Stimulated activated CD4-positive, alpha-beta T cell treated with anti-CD3 and anti-CD28 coated beads, Interleukin-4, amount 100 ng/mL, for 1 hour (primary cell): Measurements from ENCODE around the gene IL17RE.

Experiments
- DNase-seq: peaks from one replicate; pipeline ENCODE4 v3.0.0-alpha.2; 2020

IL17RE gene

DNA sequence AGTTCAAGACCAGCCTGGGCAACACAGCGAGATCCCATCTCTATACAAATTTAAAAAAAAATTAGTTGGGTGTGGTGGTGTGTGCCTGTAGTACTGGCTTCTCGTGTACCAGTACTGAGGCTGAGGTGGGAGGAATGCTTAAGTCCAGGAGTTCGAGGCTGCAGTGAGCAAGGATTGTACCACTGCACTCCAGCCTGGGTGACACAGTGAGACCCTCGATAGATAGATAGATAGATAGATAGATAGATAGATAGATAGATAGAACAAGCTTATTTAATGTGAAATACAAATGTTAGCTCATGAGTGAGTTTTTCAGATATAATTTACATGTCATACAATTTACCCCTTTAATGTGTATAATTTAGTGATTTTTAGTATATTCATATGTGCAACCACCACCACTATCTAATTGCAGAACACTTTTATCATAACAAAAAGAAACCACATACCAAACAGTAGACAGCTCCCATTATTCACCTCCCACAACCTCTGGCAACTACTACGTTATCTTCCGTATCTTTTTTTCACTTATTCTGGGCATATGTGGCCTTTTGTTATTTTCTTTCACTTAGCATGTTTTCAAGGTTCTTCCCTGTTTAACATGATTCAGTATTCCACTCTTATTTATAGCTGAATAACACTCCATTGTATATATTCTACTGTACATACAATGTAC is 62.7 kb downstream of the IL17RE start:
- DNase-seq, result no peak
